Measurements from ENCODE around the gene GATD1.

GATD1 gene

GRCh38 chr11:811446-812245 is 34.4 kb upstream of the GATD1 start:
- DNase-seq = no peak

GRCh38 chr11:810040-810567 is 32.8 kb upstream of the GATD1 start:
- no peak for DNase-seq

GRCh38 chr11:809287-810039 is 32.2 kb upstream of the GATD1 start, which contains the start of gene RPLP2:
RPLP2 (plus strand) TSS chr11:809967; CDS start chr11:810235, 268 bp downstream.
- DNase-seq = peak; percentile 88

- DNase-seq = no peak
Observed at GRCh38 chr11:808427-809286, 31.4 kb upstream of the GATD1 start.

- no peak for DNase-seq
Observed at GRCh38 chr11:804599-804964, 27.3 kb upstream of the GATD1 start.

GRCh38 chr11:803770-804598 is 26.7 kb upstream of the GATD1 start:
- peak; percentile 29 for DNase-seq

GRCh38 chr11:803467-803742 is 26.1 kb upstream of the GATD1 start:
- no peak for DNase-seq

GRCh38 chr11:802693-803466 is 25.6 kb upstream of the GATD1 start:
- DNase-seq = no peak

GRCh38 chr11:802018-802617 is 24.8 kb upstream of the GATD1 start:
- no peak for DNase-seq

- DNase-seq = no peak
Observed at GRCh38 chr11:801097-801780, 24.0 kb upstream of the GATD1 start.

GRCh38 chr11:800473-800872 is 23.2 kb upstream of the GATD1 start:
- DNase-seq = no peak

GRCh38 chr11:799641-800316 is 22.5 kb upstream of the GATD1 start:
- DNase-seq = no peak

GRCh38 chr11:798093-798713 is 20.9 kb upstream of the GATD1 start, which contains the start of gene SLC25A22:
SLC25A22 (minus strand) TSS chr11:798281; CDS start chr11:795006, 3,275 bp downstream.
- DNase-seq = peak; percentile 56

- DNase-seq = peak; percentile 74
Observed at GRCh38 chr11:797296-798092, 20.2 kb upstream of the GATD1 start.

GRCh38 chr11:796565-797295 is 19.4 kb upstream of the GATD1 start:
- DNase-seq = no peak

- no peak for DNase-seq
Observed at GRCh38 chr11:795634-796564, 18.6 kb upstream of the GATD1 start.

Measured in NCI-H748 treated with DMSO at 0.1 percent for 48 hours (cell line).